Activated naive CD4-positive, alpha-beta T cell treated with anti-CD3 and anti-CD28 coated beads, Interleukin-2, amount 50 U/mL, for 72 hours (primary cell): ENCODE data around the gene R3HDM1. TPM values are rescaled to one million over a fixed set of nuclear protein-coding genes. Genes with fewer than 3 reads are reported as not detected.
"Not testable (repeated sequence)": the region's sequence is repeated elsewhere in the genome, so short reads cannot be mapped to it uniquely, and the experiment has no call there.

ENCODE experiments used
- ATAC-seq, 2 donors: fragments of 150-1000 bp; cut with Tn5 transposase; 2 replicates each; pipeline ENCODE4 v1.10.0; 2021; ENCODE audit warnings: mild to moderate bottlenecking in 2 of 2, moderate library complexity in 2 of 2
- DNase-seq, 2 donors: peaks; one replicate each; pipeline ENCODE4 v3.0.0; 2021 to 2022; ENCODE audit warnings: low spot score in 2 of 2
- H3K27ac Mint-ChIP-seq, 2 donors: one replicate each; pipeline ENCODE4 v1.8.0; 2022; ENCODE audit warnings: mild to moderate bottlenecking in 2 of 2, mixed read lengths in 2 of 2
- H3K36me3 Mint-ChIP-seq, 2 donors: one replicate each; pipeline ENCODE4 v1.8.0; 2022; ENCODE audit warnings: mixed read lengths in 2 of 2
- H3K9me3 Mint-ChIP-seq, 2 donors: one replicate each; pipeline ENCODE4 v1.8.0; 2022; ENCODE audit warnings: mixed read lengths in 2 of 2
- total RNA-seq, 2 donors: library from RNA; stranded (reverse); gene quantifications; one replicate each; pipeline ENCODE4 v1.2.3, GENCODE V29; 2022

The R3HDM1 gene
- total RNA-seq, 2 donors from 2014 or later: 59.6 to 65.1 TPM

- Mint-ChIP-seq H3K27ac (no peak overlapping the region), H3K36me3 (no peaks in the 10 kb centered on the region), H3K9me3 (no peaks in the 10 kb centered on the region)
- DNase-seq (no peak), ATAC-seq (no peak)
Observed at GRCh38 chr2:135615404-135615803, 84.1 kb downstream of the R3HDM1 start.

- DNase-seq (no peak), ATAC-seq (no peak)
- Mint-ChIP-seq H3K27ac (no peak overlapping the region), H3K9me3 (no peaks in the 10 kb centered on the region), H3K36me3 (no peaks in the 10 kb centered on the region)
Observed at GRCh38 chr2:135617501-135618015, 86.3 kb downstream of the R3HDM1 start.

GRCh38 chr2:135620198-135620597, 88.9 kb downstream of the R3HDM1 start:
- ATAC-seq (peak in 1 of 2 donors; percentile 95), DNase-seq (no peak)
- Mint-ChIP-seq H3K9me3 (no peaks in the 10 kb centered on the region), H3K27ac (peak overlapping the region in 1 of 2 donors; percentile 56), H3K36me3 (no peaks in the 10 kb centered on the region)

- DNase-seq (no peak), ATAC-seq (no peak)
- Mint-ChIP-seq H3K36me3 (peaks cover 0 to 5% of the 10 kb centered on the region in 2 donors), H3K27ac (no peak overlapping the region), H3K9me3 (no peaks in the 10 kb centered on the region)
Observed at GRCh38 chr2:135629520-135629919, 98.2 kb downstream of the R3HDM1 start.

GRCh38 chr2:135630034-135630433, 98.8 kb downstream of the R3HDM1 start:
- DNase-seq, H3K36me3 Mint-ChIP-seq, ATAC-seq, H3K9me3 Mint-ChIP-seq, H3K27ac Mint-ChIP-seq: not testable (repeated sequence)

GRCh38 chr2:135630488-135630887, 99.2 kb downstream of the R3HDM1 start:
- Mint-ChIP-seq H3K27ac (peak overlapping the region in 1 of 2 donors; percentile 50), H3K9me3 (no peaks in the 10 kb centered on the region), H3K36me3 (peaks cover 0 to 5% of the 10 kb centered on the region in 2 donors)
- DNase-seq: no peak
- ATAC-seq: no peak

GRCh38 chr2:135633582-135633981, 102.3 kb downstream of the R3HDM1 start:
- Mint-ChIP-seq H3K27ac (no peak overlapping the region), H3K9me3 (no peaks in the 10 kb centered on the region), H3K36me3 (peaks cover 0 to 21% of the 10 kb centered on the region in 2 donors)
- no peak for DNase-seq
- no peak for ATAC-seq

- ATAC-seq (no peak), DNase-seq (no peak)
- Mint-ChIP-seq H3K27ac (no peak overlapping the region), H3K36me3 (peaks cover 0 to 16% of the 10 kb centered on the region in 2 donors), H3K9me3 (no peaks in the 10 kb centered on the region)
Observed at GRCh38 chr2:135635212-135635835, 104.0 kb downstream of the R3HDM1 start.

- DNase-seq (no peak), ATAC-seq (peak in 1 of 2 donors; percentile 39)
- H3K9me3 Mint-ChIP-seq: no peaks in the 10 kb centered on the region
- peaks cover 0 to 16% of the 10 kb centered on the region in 2 donors for H3K36me3 Mint-ChIP-seq
- H3K27ac Mint-ChIP-seq: peak overlapping the region; percentile 7 to 86
Observed at GRCh38 chr2:135636982-135637381, 105.7 kb downstream of the R3HDM1 start.

- Mint-ChIP-seq H3K9me3 (no peaks in the 10 kb centered on the region), H3K27ac (peak overlapping the region; percentile 7 to 86), H3K36me3 (peaks cover 0 to 16% of the 10 kb centered on the region in 2 donors)
- ATAC-seq (peak; percentile 45 to 85), DNase-seq (no peak)
Observed at GRCh38 chr2:135637456-135638087, 106.3 kb downstream of the R3HDM1 start.

- peaks cover 0 to 16% of the 10 kb centered on the region in 2 donors for H3K36me3 Mint-ChIP-seq
- ATAC-seq: no peak
- DNase-seq: no peak
- peak overlapping the region in 1 of 2 donors; percentile 9 for H3K27ac Mint-ChIP-seq
- H3K9me3 Mint-ChIP-seq: no peaks in the 10 kb centered on the region
Observed at GRCh38 chr2:135638825-135639224, 107.5 kb downstream of the R3HDM1 start.

- ATAC-seq (no peak), DNase-seq (no peak)
- Mint-ChIP-seq H3K9me3 (no peaks in the 10 kb centered on the region), H3K27ac (no peak overlapping the region), H3K36me3 (peaks cover 0 to 23% of the 10 kb centered on the region in 2 donors)
Observed at GRCh38 chr2:135641156-135642068, 110.1 kb downstream of the R3HDM1 start.

- H3K36me3 Mint-ChIP-seq: peaks cover 7 to 15% of the 10 kb centered on the region in 2 donors
- no peak for ATAC-seq
- no peak overlapping the region for H3K27ac Mint-ChIP-seq
- no peak for DNase-seq
- H3K9me3 Mint-ChIP-seq: no peaks in the 10 kb centered on the region
Observed at GRCh38 chr2:135647836-135648579, 116.7 kb downstream of the R3HDM1 start.

- Mint-ChIP-seq H3K36me3 (peaks cover 18 to 25% of the 10 kb centered on the region in 2 donors), H3K27ac (no peak overlapping the region), H3K9me3 (no peaks in the 10 kb centered on the region)
- ATAC-seq: no peak
- DNase-seq: no peak
Observed at GRCh38 chr2:135650721-135651120, 119.4 kb downstream of the R3HDM1 start.

GRCh38 chr2:135651717-135652116, 120.4 kb downstream of the R3HDM1 start:
- no peaks in the 10 kb centered on the region for H3K9me3 Mint-ChIP-seq
- no peak overlapping the region for H3K27ac Mint-ChIP-seq
- DNase-seq (no peak), ATAC-seq (no peak)
- peaks cover 18 to 25% of the 10 kb centered on the region in 2 donors for H3K36me3 Mint-ChIP-seq

GRCh38 chr2:135654239-135654638, 123.0 kb downstream of the R3HDM1 start:
- Mint-ChIP-seq H3K27ac (peak overlapping the region in 1 of 2 donors; percentile 26), H3K36me3 (peaks cover 18 to 25% of the 10 kb centered on the region in 2 donors)
- not testable (repeated sequence) for DNase-seq, H3K9me3 Mint-ChIP-seq, ATAC-seq
